Uterus (tissue), 2 donors: ENCODE data around the gene DGKD.

Experiments
- CTCF ChIP-seq, 4 experiments: fragments of 200-600 bp in 2 of 4; fragments of 450-650 bp in 2 of 4; sonication (generic) in 2 of 4; IDR thresholded peaks; one replicate each; pipeline ENCODE4 v1.5.1; 2016 to 2019; ENCODE audit warnings: antibody characterized with exemption in 4 of 4, mild to moderate bottlenecking in 2 of 4, moderate library complexity in 1 of 4
- POLR2A ChIP-seq, 2 donors: fragments of 450-650 bp; IDR thresholded peaks; one replicate each; pipeline ENCODE4 v1.6.1; 2016; ENCODE audit warnings: antibody characterized with exemption in 2 of 2, mild to moderate bottlenecking in 1 of 2, moderate library complexity in 1 of 2

GRCh38 chr2:233418761-233419546, 64.7 kb downstream of the DGKD start:
- no peak for TF ChIP-seq CTCF (IDR thresholded peaks at IDR 0.05)
- TF ChIP-seq POLR2A (IDR thresholded peaks at IDR 0.05), result no peak
